K562 (cell line): ENCODE data around the gene TXNRD2. TPM values are rescaled to one million over a fixed set of nuclear protein-coding genes. Genes with fewer than 3 reads are reported as not detected.

Source experiments
- ARID2 ChIP-seq: fragments of 450-650 bp; IDR thresholded peaks from 2 replicates; pipeline ENCODE4 v1.6.1; 2017; ENCODE audit warnings: antibody characterized with exemption, mild to moderate bottlenecking
- CBFA2T2 ChIP-seq: fragments of 450-650 bp; conservative IDR thresholded peaks from 2 replicates; pipeline ENCODE4 v1.6.1; 2017; ENCODE audit warnings: mild to moderate bottlenecking
- E2F6 ChIP-seq, 2 experiments: IDR thresholded peaks; 2 replicates each; pipeline ENCODE4 v1.6.1; 2011; ENCODE audit warnings: borderline replicate concordance in 1 of 2, control low read depth in 1 of 2, low read depth in 1 of 2, low read length in 1 of 2, mild to moderate bottlenecking in 1 of 2, mixed read lengths in 1 of 2, moderate library complexity in 1 of 2; ENCODE audit not compliant: insufficient read depth in 1 of 2, insufficient read length in 1 of 2, poor library complexity in 1 of 2, severe bottlenecking in 1 of 2; ENCODE audit errors: extremely low read depth in 1 of 2
- FOXK1 ChIP-seq: sonication (generic); formaldehyde crosslinking; IDR thresholded peaks from 2 replicates; pipeline ENCODE4 v1.8.0; 2022; ENCODE audit warnings: missing genetic modification reagents, mild to moderate bottlenecking, borderline replicate concordance
- HEY1 ChIP-seq: fragments of 250-450 bp; sonication (Bioruptor Pico); IDR thresholded peaks from 2 replicates; pipeline ENCODE4 v1.5.0; 2020; ENCODE audit warnings: mild to moderate bottlenecking, moderate library complexity, borderline replicate concordance
- IRF1 ChIP-seq: sonication (generic); formaldehyde crosslinking; IDR thresholded peaks from 2 replicates; pipeline ENCODE4 v1.8.0; 2022; ENCODE audit warnings: missing genetic modification reagents, mild to moderate bottlenecking, borderline replicate concordance
- JUNB ChIP-seq: fragments of 450-650 bp; formaldehyde crosslinking; conservative IDR thresholded peaks from 2 replicates; pipeline ENCODE4 v1.4.0; 2020; ENCODE audit warnings: mild to moderate bottlenecking
- PHF8 ChIP-seq: fragments of 200-600 bp; sonication (generic); IDR thresholded peaks from 2 replicates; pipeline ENCODE4 v1.6.1; 2012; ENCODE audit warnings: mixed run types, mild to moderate bottlenecking, inconsistent platforms, low read length, moderate library complexity, borderline replicate concordance
- POLR2G ChIP-seq: fragments of 200-400 bp; formaldehyde crosslinking; IDR thresholded peaks from 2 replicates; pipeline ENCODE4 v1.6.1; 2017; ENCODE audit warnings: low read depth, mild to moderate bottlenecking, antibody characterized with exemption, low read length, moderate library complexity
- SMARCC2 ChIP-seq: fragments of 450-650 bp; IDR thresholded peaks from 2 replicates; pipeline ENCODE4 v1.6.1; 2017; ENCODE audit warnings: antibody characterized with exemption, moderate library complexity, mild to moderate bottlenecking, low read depth
- SREBF1 ChIP-seq: fragments of 150-350 bp; IDR thresholded peaks from 2 replicates; pipeline ENCODE4 v1.6.1; 2014; ENCODE audit warnings: antibody characterized with exemption, low read depth, low read length, borderline replicate concordance
- ZBTB33 ChIP-seq: sonication (generic); formaldehyde crosslinking; IDR thresholded peaks from 2 replicates; pipeline ENCODE4 v1.8.1; 2023; ENCODE audit warnings: mild to moderate bottlenecking, missing genetic modification reagents
- ZNF3 ChIP-seq: fragments of 250-450 bp; sonication (Bioruptor Pico); IDR thresholded peaks from 2 replicates; pipeline ENCODE4 v1.5.0; 2021; ENCODE audit warnings: mild to moderate bottlenecking, moderate library complexity
- ZNF407 ChIP-seq: fragments of 450-650 bp; IDR thresholded peaks from 2 replicates; pipeline ENCODE4 v1.6.1; 2016; ENCODE audit warnings: low read depth
- polyA plus RNA-seq, 8 experiments: library from polyadenylated mRNA; depleted of rRNA in 4 of 8; stranded (reverse) in 5 of 8; unstranded in 3 of 8; fragments of >200 nt; fragmentation: Nextera tagmentation in 2 of 8; fragmentation: Illumina TruSeq in 1 of 8; extraction: Ambion mirVana in 2 of 8; extraction: Trizol in 1 of 8; gene quantifications; 2 replicates each; pipeline versions ENCODE4 v1.2.1 to v1.2.3, GENCODE V29; 2011 to 2014; ENCODE audit warnings: inconsistent platforms in 1 of 8, missing spikeins in 1 of 8
- total RNA-seq, 7 experiments: library from RNA; depleted of rRNA in 6 of 7; stranded (reverse); fragments of >200 nt in 6 of 7; fragmentation: Illumina TruSeq in 2 of 7; extraction: Trizol in 2 of 7; gene quantifications; 2 replicates each; pipeline versions ENCODE4 v1.2.1 to v1.2.3, GENCODE V29; 2011 to 2021; ENCODE audit warnings: low replicate concordance in 1 of 7

Gene TXNRD2
- total and polyA plus RNA-seq, 9 of the 15 experiments (the other 6 are each of a cell fraction or from before 2014, with no cell fraction given), result 3.3 to 80.2 (median 49.4) TPM

- TF ChIP-seq ZNF407 (no peak), ARID2 (no peak), CBFA2T2 (peak; percentile 29; the same call in 1 of the 2 replicates), SMARCC2 (no peak), IRF1 (CRISPR knock-in tag) (no peak), JUNB (no peak), HEY1 (CRISPR knock-in tag) (no peak), E2F6 (IDR thresholded peaks at IDR 0.05; ENCODE audit: borderline replicate concordance in 1 of 2, extremely low read depth in 1 of 2, insufficient read depth in 1 of 2, insufficient read length in 1 of 2, low read depth in 1 of 2, low read length in 1 of 2, poor library complexity in 1 of 2, severe bottlenecking in 1 of 2) (peak; percentile 18 to 23), PHF8 (0 out of 2 replicates have a peak, but pooled peaks have one; percentile 1), ZBTB33 (CRISPR knock-in tag) (no peak), ZNF3 (CRISPR knock-in tag) (no peak), POLR2G (no peak), FOXK1 (CRISPR knock-in tag) (no peak), SREBF1 (no peak)
Measured at GRCh38 chr22:19918332-19919106, 23.1 kb downstream of the TXNRD2 start (continued).
